LNCaP clone FGC (cell line): ENCODE measurements around the gene MEPCE.

Experiments used
- DNase-seq: peaks from one replicate; pipeline ENCODE4 v3.0.0-alpha.2; 2011; ENCODE audit warnings: low read depth
- H3K4me3 ChIP-seq: 2 replicates; pipeline ENCODE4 v1.5.1; 2011; ENCODE audit warnings: mild to moderate bottlenecking, low read depth, low read length, control low read depth
- TF ChIP-seq, protein P1 (sequence below): IDR thresholded peaks from 2 replicates; pipeline ENCODE4 v1.5.1; 2012; ENCODE audit warnings: mild to moderate bottlenecking; ENCODE audit not compliant: control insufficient read depth, insufficient read depth; ENCODE audit errors: extremely low read depth

The MEPCE gene

DNA sequence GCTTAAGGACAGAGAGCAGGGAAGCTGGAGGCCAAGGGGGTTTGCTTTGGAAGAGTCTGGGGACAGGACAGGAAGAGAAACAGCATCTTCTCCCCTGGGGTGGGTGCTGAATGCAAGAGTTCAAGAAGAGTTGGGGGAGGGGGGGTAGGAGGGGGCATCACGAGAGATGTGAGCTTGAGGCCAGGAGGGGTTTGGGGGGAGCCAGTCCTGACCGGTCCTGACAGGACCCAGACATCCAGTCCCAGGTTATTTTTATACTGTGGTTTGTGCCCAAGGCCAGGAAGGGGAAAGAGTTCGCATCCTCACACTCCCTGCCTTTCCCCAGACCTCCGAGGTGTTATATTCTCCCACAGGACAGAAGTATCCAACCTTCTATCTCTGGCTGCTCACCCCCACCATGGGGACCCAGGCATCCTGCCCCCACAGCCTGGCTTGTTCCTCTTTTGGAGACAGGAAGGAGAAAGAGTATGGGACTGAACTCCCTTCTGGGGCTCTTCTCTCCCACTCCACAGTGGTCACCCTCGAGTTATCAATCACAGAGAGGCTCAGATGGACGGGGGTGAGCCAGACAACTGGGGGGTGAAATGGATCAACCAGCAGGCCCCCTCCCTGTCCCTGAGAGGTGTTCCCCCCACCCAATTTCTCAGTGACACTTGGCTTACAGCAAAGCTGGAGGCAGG lies 46.6 kb downstream of the MEPCE start:
- no peak overlapping the region for H3K4me3 ChIP-seq
- TF ChIP-seq, protein P1, sequence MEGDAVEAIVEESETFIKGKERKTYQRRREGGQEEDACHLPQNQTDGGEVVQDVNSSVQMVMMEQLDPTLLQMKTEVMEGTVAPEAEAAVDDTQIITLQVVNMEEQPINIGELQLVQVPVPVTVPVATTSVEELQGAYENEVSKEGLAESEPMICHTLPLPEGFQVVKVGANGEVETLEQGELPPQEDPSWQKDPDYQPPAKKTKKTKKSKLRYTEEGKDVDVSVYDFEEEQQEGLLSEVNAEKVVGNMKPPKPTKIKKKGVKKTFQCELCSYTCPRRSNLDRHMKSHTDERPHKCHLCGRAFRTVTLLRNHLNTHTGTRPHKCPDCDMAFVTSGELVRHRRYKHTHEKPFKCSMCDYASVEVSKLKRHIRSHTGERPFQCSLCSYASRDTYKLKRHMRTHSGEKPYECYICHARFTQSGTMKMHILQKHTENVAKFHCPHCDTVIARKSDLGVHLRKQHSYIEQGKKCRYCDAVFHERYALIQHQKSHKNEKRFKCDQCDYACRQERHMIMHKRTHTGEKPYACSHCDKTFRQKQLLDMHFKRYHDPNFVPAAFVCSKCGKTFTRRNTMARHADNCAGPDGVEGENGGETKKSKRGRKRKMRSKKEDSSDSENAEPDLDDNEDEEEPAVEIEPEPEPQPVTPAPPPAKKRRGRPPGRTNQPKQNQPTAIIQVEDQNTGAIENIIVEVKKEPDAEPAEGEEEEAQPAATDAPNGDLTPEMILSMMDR, result no peak
- no peak for DNase-seq

DNA sequence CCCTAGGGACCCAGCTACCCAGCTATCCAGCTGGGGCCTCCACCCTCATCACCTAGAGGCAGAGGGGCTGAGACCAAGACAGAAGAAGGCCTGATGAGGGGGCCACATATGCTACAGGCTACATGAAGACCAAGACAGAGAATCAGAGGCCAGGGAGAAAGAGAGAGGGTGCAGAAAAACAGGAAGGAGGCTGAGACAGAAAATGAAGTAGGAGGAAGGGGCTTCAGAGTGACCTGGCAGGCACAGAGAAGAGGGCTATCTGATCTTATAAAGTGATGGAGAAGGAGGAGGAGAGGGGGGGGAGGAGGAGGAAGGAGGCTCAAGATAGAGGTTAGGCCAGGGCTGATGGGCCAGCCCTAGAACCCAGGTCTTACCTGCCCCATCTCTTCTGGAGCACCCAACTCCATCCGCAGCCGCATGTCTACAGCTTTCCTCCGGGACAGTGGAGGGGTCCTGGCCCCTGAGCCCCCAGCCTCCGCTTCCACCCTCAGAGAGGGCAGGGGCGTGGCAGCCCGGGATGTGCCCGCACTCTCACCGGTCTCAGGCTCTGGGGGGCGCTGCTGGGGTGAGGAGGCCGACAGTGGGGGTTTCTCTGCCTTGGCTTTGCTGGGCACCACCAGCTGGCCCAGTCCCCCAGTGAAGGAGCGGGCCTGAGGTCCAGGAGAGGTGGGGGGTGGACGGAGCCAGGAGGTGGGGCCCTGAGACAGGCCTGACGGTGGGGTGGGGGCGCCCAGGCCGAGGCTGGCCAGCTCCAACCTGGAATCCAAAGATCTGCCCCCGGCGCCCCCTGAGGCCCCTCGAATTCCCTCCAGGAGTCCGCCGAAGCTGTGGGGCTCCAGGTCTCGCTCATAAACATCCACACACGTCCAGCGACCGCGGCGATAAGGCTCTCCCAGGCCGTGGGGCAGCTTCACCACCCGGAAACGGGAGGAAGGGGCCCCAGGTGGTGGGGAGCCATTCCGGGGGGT lies 47.6 kb downstream of the MEPCE start:
- no peak for DNase-seq
- TF ChIP-seq, protein P1, result no peak
- H3K4me3 ChIP-seq, result peak overlapping the region; percentile 96

DNA sequence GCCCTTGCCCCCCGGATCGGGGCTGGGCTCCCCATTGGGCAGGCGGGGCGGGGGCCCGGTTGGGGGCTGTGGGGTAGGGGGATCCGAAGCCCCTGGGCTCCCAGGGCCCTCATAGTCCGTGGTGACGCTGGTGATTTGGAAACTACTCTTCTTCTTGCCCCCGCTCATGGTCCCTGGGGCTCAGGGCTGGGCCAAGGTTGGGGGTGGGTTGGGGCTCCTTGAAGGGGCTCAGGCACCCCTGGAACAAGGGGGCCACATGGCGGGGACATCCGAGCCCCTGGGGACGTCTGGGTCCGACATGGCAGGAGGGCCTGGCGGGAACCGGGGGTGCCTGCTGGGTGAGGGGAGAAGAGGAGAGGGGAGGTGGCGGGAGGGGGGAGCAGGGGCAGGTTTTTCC lies 48.2 kb downstream of the MEPCE start:
- H3K4me3 ChIP-seq, result peak overlapping the region; percentile 96
- no peak for DNase-seq

DNA sequence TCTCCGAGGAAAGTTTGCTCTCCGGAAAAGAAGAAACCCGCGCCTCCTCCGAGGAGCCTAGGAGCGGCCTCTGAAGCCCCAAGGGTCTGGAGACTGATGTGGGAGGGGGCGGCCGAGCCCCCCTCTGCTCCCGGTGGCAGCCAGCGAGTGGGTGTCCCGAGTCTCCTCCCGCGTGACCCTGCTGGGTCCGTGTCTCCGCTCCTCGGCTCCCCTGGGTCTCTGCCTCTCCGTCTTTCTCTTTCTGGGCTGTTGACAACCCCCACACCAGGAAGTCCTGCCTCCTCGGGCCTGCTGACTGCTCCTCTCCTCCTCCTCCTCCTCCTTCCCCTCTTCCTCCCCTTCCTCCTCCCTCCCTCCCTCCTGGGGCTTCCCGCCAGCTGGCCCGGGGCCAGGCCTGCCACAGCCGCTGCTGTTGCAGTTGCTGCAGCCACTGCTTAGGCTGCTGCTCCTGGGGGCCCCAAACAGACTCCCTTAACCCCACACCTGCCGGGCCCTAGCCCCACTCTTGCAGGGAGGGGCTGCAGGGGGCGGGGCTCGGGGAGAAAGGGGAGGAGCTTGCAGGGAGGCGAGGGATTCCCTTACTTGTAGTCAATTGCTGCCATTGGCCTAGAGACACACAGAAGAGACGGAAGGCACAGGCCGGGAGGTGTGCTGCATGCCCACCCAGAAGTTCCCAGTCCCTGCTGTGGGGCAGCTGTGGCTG lies 49.5 kb downstream of the MEPCE start, which contains the start of gene TSC22D4:
Gene TSC22D4 (minus strand): TSS at position 257 of the 703 bp plus-strand sequence. CDS start 1,176 bp downstream, outside the sequence.
- peak; percentile 74 for DNase-seq
- TF ChIP-seq, protein P1, result no peak

More for the DNA sequence above, 48.2 kb downstream of the MEPCE start:
- TF ChIP-seq, protein P1, result no peak

DNA sequence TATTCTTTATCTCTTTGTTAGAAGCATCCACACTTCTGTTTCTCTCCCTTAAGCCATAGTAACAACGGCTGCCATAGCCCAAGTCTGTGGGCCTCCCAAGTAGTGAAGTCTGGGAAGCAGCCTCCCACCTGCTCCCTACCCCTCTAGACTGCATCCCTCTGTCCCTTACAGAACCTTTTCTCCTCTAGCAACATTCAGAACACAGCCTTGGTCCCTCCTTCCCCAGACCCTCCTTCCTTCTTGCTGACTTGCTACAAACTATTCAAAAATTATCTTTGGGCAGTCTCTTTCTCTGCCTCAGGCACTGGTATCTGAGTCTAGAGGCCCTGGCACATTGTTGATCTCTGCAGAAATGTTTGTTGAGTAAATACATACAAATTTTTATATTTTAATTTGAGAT lies 51.8 kb downstream of the MEPCE start:
- H3K4me3 ChIP-seq, result no peak overlapping the region
- no peak for DNase-seq
- TF ChIP-seq, protein P1, result no peak

More for the DNA sequence above, 49.5 kb downstream of the MEPCE start, which contains the start of gene TSC22D4:
- H3K4me3 ChIP-seq, result peak within 1 kb of the TSS; percentile 96

DNA sequence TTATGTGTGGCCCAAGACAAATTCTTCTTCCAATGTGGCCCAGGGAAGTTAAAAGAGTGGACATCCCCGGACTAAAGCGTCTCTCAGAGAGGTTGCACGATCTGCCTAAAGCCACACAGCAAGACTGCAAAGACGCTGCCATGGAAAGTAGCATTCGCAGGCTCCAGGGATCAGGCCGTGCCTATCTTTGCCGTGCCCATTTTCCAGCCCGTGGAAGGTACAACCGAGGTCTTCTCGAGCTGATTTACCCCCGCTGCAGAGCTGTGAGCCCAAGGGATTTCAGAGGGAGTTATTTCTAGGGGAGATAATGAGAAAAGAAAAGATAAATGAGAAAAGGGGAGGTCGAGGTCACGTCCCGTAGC lies 53.1 kb downstream of the MEPCE start:
- DNase-seq, result no peak
- H3K4me3 ChIP-seq, result peak overlapping the region; percentile 38

More for the DNA sequence above, 53.1 kb downstream of the MEPCE start:
- TF ChIP-seq, protein P1, result no peak
